ENCODE measurements around the gene RASSF8. TPM values are rescaled to one million over a fixed set of nuclear protein-coding genes. Genes with fewer than 3 reads are reported as not detected.

RASSF8 gene
- total and polyA plus RNA-seq, 2 experiments from 2014 or later, result 11.5 to 30.6 TPM

- TF ChIP-seq EZH2phosphoT487 (IDR thresholded peaks at IDR 0.05; ENCODE audit: unreplicated experiment), result no peak
- TF ChIP-seq, protein P1, sequence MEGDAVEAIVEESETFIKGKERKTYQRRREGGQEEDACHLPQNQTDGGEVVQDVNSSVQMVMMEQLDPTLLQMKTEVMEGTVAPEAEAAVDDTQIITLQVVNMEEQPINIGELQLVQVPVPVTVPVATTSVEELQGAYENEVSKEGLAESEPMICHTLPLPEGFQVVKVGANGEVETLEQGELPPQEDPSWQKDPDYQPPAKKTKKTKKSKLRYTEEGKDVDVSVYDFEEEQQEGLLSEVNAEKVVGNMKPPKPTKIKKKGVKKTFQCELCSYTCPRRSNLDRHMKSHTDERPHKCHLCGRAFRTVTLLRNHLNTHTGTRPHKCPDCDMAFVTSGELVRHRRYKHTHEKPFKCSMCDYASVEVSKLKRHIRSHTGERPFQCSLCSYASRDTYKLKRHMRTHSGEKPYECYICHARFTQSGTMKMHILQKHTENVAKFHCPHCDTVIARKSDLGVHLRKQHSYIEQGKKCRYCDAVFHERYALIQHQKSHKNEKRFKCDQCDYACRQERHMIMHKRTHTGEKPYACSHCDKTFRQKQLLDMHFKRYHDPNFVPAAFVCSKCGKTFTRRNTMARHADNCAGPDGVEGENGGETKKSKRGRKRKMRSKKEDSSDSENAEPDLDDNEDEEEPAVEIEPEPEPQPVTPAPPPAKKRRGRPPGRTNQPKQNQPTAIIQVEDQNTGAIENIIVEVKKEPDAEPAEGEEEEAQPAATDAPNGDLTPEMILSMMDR (conservative IDR thresholded peaks at IDR 0.05; ENCODE audit: low read depth in 2 of 2), result no peak
- TF ChIP-seq REST (IDR thresholded peaks at IDR 0.05; ENCODE audit: unreplicated experiment), result no peak
Observed at GRCh38 chr12:25935355-25936144, 22.9 kb upstream of the RASSF8 start (continued).

- H3K27me3 ChIP-seq (ENCODE audit: insufficient read depth), result no peaks in the 10 kb centered on the region
- H3K27ac Mint-ChIP-seq, result no peak overlapping the region
- no peaks in the 10 kb centered on the region for H3K79me2 ChIP-seq (replicated peaks; ENCODE audit: insufficient read depth)
- H3K9me3 Mint-ChIP-seq, result no peaks in the 10 kb centered on the region
- no peaks in the 10 kb centered on the region for H3K36me3 Mint-ChIP-seq (ENCODE audit: low read depth)
- no peak overlapping the region for H2AFZ ChIP-seq
- no peaks in the 10 kb centered on the region for H3K36me3 ChIP-seq (ENCODE audit: insufficient read depth)
- no peaks in the 10 kb centered on the region for H3K9me2 ChIP-seq (ENCODE audit: insufficient read depth)
- H3K27me3 Mint-ChIP-seq (ENCODE audit: insufficient read depth, low read depth, poor library complexity), result peaks cover 3% of the 10 kb centered on the region
- H3K4me3 Mint-ChIP-seq, result no peak overlapping the region
- no peaks in the 10 kb centered on the region for H3F3A ChIP-seq (replicated peaks; ENCODE audit: low read depth)
- no peak overlapping the region for H3K4me2 ChIP-seq
- no peak for DNase-seq (ENCODE audit: low spot score)
- peaks cover 15% of the 10 kb centered on the region for H3K4me1 Mint-ChIP-seq
- H3K27ac ChIP-seq (ENCODE audit: low read depth), result no peak overlapping the region
- no peak overlapping the region for H3K4me3 ChIP-seq
- H3K4me1 ChIP-seq (ENCODE audit: insufficient read depth), result peaks cover 17% of the 10 kb centered on the region
- no peak for ATAC-seq
- no peaks in the 10 kb centered on the region for H4K20me1 ChIP-seq (replicated peaks; ENCODE audit: insufficient read depth)
- no peak for TF ChIP-seq POLR2AphosphoS5 (IDR thresholded peaks at IDR 0.05; ENCODE audit: low read depth)
- no peak for TF ChIP-seq ETS1 (IDR thresholded peaks at IDR 0.05)
- no peak for TF ChIP-seq REST (IDR thresholded peaks at IDR 0.05; ENCODE audit: unreplicated experiment)
- TF ChIP-seq ZNF114 (CRISPR knock-in tag; IDR thresholded peaks at IDR 0.05), result no peak
Observed at GRCh38 chr12:25937096-25937495, 21.4 kb upstream of the RASSF8 start.
